HUES6 (cell line): ENCODE measurements around the gene DMD.

Source experiments
- H3K27ac ChIP-seq: 2 replicates; pipeline ENCODE4 v1.7.0; 2013; ENCODE audit warnings: low read depth, mild to moderate bottlenecking, low read length, inconsistent platforms
- H3K27me3 ChIP-seq: 2 replicates; pipeline ENCODE4 v1.6.1; 2013; ENCODE audit warnings: low read length; ENCODE audit not compliant: control insufficient read depth, insufficient read depth
- H3K36me3 ChIP-seq: 2 replicates; pipeline ENCODE4 v1.6.1; 2013; ENCODE audit warnings: low read length; ENCODE audit not compliant: control insufficient read depth, insufficient read depth
- H3K4me1 ChIP-seq: 2 replicates; pipeline ENCODE4 v1.6.1; 2013; ENCODE audit warnings: low read length; ENCODE audit not compliant: control insufficient read depth, insufficient read depth
- H3K4me3 ChIP-seq: 2 replicates; pipeline ENCODE4 v1.5.1; 2013; ENCODE audit warnings: low read depth, low read length
- H3K9ac ChIP-seq: one replicate; pipeline ENCODE4 v1.6.1; 2013; ENCODE audit warnings: mild to moderate bottlenecking, low read length
- H3K9me3 ChIP-seq: 2 replicates; pipeline ENCODE4 v1.6.1; 2013; ENCODE audit warnings: low read depth, low read length; ENCODE audit not compliant: control insufficient read depth, insufficient read depth

The DMD gene

DNA sequence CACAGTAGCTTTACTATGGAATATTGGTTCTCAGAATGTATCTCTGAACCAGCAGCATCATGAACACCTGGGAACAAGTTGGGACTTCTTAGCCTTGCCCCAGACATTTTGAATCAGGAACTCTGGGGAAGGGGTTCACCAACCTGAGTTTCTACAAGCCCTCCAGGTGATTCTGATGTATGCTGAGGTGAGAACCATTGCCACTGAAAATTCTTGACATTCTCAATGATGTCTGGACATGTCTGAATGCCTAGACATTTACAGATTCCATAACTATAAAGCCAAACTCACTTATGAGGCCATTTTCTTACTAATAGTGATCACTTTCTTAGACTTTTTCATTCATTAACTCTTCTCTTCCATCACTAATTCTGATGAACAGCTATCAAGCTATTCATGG is 1750.1 kb downstream of the DMD start:
- H3K27ac ChIP-seq, result no peak overlapping the region
- H3K36me3 ChIP-seq, result no peaks in the 10 kb centered on the region
- H3K9ac ChIP-seq, result no peak overlapping the region
- H3K4me3 ChIP-seq, result no peak overlapping the region
- no peaks in the 10 kb centered on the region; the same call in 1 of the 2 replicates for H3K27me3 ChIP-seq
- H3K9me3 ChIP-seq, result no peaks in the 10 kb centered on the region
- H3K4me1 ChIP-seq, result no peaks in the 10 kb centered on the region

DNA sequence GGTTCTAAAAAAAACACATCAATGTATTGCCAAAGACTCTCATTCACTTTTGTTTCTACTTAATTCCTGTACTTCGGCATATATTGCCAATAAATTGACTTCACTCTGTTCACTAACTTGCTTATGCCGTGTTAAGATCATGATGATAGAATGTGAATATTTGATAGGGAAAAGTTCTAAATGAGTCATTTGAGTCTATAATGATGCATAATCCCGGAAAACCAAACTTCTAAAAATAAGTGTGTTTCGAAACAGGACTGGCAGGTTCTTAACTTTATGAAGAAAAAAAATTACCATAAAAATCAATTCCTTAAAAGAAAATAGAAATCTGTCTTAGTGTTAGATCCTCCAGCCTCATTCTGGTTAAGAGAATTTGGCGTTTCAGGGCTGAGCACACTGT is 1752.0 kb downstream of the DMD start:
- Histone ChIP-seq H3K36me3 (no peaks in the 10 kb centered on the region), H3K9ac (no peak overlapping the region), H3K4me1 (no peaks in the 10 kb centered on the region), H3K9me3 (no peaks in the 10 kb centered on the region), H3K27ac (no peak overlapping the region), H3K27me3 (no peaks in the 10 kb centered on the region; the same call in 1 of the 2 replicates), H3K4me3 (no peak overlapping the region)

DNA sequence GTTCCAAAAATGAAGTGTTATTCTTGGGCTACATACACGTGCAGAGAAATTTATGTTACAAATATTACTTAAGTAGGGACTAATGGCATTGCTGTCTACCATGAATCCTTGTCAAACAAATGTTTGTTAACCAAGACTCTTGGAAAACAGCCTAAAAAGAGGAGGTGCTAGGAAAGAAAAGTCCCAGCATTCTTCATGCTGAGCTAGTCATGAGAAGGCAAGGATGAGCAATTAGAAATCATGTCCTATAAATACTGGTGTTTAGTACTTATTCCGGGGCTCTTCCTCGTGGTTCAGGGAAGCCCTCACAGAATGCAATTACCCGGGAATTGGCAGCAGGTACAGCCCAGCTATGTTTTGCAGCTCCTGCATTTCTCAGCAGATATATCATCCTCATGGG is 1761.4 kb downstream of the DMD start:
- no peaks in the 10 kb centered on the region for H3K9me3 ChIP-seq
- H3K4me3 ChIP-seq, result no peak overlapping the region
- no peaks in the 10 kb centered on the region for H3K36me3 ChIP-seq
- no peaks in the 10 kb centered on the region for H3K4me1 ChIP-seq
- H3K9ac ChIP-seq, result no peak overlapping the region
- H3K27ac ChIP-seq, result no peak overlapping the region
- peaks cover 5% of the 10 kb centered on the region; the same call in 1 of the 2 replicates for H3K27me3 ChIP-seq

DNA sequence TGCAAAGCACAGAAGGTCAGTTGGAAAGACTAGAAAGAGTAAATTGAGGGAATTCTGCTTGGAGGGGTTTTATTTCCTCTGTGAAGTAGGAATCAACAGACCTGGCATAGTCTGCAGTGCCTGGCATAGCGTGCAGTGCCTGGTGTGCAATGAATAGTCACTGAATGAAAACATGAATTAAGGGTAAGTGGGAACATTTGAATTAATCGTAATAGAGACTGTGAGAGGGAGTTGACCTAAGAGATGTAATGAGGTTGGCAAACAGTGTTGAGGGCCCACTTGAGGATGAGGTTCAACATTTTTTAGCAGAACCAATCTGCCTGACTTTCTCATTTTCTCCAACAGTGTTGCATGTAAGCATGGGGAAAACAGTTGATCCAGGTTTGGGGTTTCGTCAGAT is 1762.3 kb downstream of the DMD start:
- no peaks in the 10 kb centered on the region for H3K4me1 ChIP-seq
- no peak overlapping the region for H3K4me3 ChIP-seq
- no peak overlapping the region for H3K27ac ChIP-seq
- no peaks in the 10 kb centered on the region for H3K36me3 ChIP-seq
- no peak overlapping the region for H3K9ac ChIP-seq
- no peaks in the 10 kb centered on the region for H3K9me3 ChIP-seq
- peaks cover 5% of the 10 kb centered on the region; the same call in 1 of the 2 replicates for H3K27me3 ChIP-seq

DNA sequence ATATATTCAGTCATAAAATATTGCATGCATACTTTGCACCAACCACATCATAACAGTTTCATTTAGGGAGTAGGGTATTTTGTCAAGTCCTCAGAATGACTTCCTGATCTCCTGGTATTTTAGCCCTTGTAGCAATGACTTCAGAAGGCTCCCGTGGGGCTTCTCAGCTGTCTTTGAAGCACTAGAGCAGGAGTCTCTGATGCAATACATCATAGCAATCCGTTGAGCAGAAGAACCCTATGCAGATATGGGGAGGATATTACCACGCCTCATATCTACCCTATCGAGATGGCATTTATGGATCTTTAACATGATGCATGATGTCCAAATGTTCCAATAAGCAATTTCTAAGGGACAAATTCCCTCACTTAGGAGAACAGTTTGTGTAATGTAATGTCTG is 1765.8 kb downstream of the DMD start:
- no peak overlapping the region for H3K4me3 ChIP-seq
- H3K4me1 ChIP-seq, result 0 out of 2 replicates have a peak, but pooled peaks cover 4% of the 10 kb centered on the region
- H3K27ac ChIP-seq, result no peak overlapping the region
- no peaks in the 10 kb centered on the region for H3K9me3 ChIP-seq
- peaks cover 5% of the 10 kb centered on the region; the same call in 1 of the 2 replicates for H3K27me3 ChIP-seq
- no peak overlapping the region for H3K9ac ChIP-seq
- no peaks in the 10 kb centered on the region for H3K36me3 ChIP-seq

DNA sequence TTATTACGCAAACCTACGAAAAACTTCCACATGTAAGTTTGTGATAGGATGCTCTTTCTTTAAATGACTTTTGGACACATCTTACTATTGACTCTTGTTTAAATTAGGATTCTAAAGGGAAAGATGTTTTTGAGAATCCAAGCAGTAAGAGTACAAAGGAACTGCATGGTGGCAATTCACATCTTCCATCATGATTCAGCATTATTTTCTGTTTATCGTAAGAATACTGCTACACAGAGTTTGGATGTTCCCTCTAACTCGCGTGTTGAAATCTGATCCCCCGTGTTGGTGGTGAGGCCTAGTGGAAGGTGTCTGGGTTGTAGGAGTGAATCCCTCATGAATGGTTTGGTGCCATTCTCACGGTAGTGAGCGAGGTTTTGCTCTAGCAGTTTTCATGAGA is 1767.7 kb downstream of the DMD start:
- no peaks in the 10 kb centered on the region for H3K9me3 ChIP-seq
- no peaks in the 10 kb centered on the region for H3K36me3 ChIP-seq
- no peak overlapping the region for H3K27ac ChIP-seq
- H3K4me1 ChIP-seq, result 0 out of 2 replicates have a peak, but pooled peaks cover 4% of the 10 kb centered on the region
- H3K9ac ChIP-seq, result no peak overlapping the region
- no peak overlapping the region for H3K4me3 ChIP-seq
- H3K27me3 ChIP-seq, result peaks cover 5% of the 10 kb centered on the region; the same call in 1 of the 2 replicates

DNA sequence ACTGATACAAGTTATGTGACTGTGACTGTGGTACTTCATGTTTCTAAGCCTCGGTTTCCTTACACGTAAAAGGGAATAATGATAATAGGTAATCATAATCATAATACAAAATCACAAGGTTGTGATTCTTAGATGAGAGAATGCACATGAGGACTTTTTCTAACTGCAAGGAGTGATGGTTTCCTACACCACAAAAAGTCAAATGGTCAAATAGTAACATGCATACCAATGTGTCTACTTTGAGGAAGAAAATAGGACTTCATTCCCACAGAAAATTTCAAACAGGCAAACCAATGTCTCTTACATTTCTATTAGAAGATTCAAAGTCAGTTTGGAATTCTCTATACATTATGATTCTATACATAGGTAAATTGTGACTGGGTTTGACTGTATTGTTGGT is 1770.8 kb downstream of the DMD start:
- no peak overlapping the region for H3K27ac ChIP-seq

DNA sequence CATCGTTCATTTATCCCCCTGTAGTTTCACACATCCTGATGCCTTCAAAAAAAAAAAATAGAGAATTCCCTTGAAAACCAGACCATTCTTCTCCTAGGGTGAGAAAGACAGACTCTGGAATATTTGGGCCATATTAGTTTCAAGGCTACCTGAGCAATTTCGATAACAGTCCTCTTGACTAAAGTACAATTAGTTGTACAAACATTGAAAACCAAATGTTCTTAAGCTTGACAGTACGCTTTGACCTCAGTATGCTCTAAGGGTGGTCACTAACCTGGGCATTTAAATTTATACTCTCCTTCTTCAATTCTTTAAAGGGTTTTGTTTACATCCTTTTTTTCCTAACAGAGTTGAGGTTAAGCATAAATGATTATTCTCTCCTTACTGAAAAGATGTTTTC is 1774.9 kb downstream of the DMD start:
- Histone ChIP-seq H3K27me3 (no peaks in the 10 kb centered on the region; the same call in 1 of the 2 replicates), H3K9me3 (0 out of 2 replicates have a peak, but pooled peaks cover 4% of the 10 kb centered on the region), H3K4me3 (no peak overlapping the region), H3K36me3 (no peaks in the 10 kb centered on the region), H3K4me1 (peaks cover 18% of the 10 kb centered on the region), H3K9ac (no peak overlapping the region), H3K27ac (no peak overlapping the region)

More for the DNA sequence above, 1770.8 kb downstream of the DMD start:
- H3K9ac ChIP-seq, result no peak overlapping the region
- H3K4me3 ChIP-seq, result no peak overlapping the region
- peaks cover 14% of the 10 kb centered on the region for H3K4me1 ChIP-seq
- H3K9me3 ChIP-seq, result no peaks in the 10 kb centered on the region
- H3K36me3 ChIP-seq, result no peaks in the 10 kb centered on the region
- peaks cover under 1% of the 10 kb centered on the region; the same call in 1 of the 2 replicates for H3K27me3 ChIP-seq

DNA sequence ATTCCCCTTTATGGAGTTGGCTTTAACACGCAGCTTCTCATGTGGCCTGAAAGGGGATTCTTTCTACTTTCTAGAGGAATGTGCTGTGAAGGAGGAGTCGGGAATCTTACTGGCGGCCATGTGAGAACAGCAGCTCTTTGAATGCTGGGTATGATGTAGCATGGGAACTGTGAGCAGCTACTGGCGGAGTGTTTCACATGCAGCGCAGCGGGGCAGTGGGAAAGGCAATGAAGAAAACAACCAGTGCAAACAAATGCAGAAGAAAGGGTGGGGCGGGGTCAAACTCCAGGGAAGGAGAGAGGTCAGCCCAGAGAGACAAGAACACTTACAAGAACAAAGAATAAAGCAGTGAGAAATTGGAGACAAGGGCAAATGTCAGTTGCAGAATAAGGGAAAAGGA is 1775.8 kb downstream of the DMD start:
- H3K9me3 ChIP-seq, result 0 out of 2 replicates have a peak, but pooled peaks cover 4% of the 10 kb centered on the region
- no peaks in the 10 kb centered on the region; the same call in 1 of the 2 replicates for H3K27me3 ChIP-seq
- H3K27ac ChIP-seq, result no peak overlapping the region
- no peak overlapping the region for H3K9ac ChIP-seq
- H3K4me1 ChIP-seq, result peaks cover 18% of the 10 kb centered on the region
- H3K4me3 ChIP-seq, result no peak overlapping the region
- H3K36me3 ChIP-seq, result no peaks in the 10 kb centered on the region

DNA sequence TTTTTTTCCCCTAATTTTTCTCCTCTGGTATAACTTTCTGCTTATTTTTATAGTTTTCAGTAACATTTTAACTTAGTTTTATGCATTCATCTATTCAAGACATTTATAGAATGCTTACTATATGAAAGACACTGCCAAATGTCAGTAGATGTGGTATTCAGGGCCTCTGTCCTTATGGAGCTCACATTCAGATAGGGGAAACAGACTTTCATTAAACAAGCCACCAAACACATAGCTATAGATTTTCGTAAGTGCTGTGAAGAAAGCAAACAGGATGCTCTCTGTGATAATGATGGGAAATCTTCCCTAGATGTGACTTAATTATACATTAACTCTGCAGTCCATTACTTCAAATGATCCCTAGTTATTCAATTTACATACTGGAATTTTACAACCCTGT is 1777.5 kb downstream of the DMD start:
- Histone ChIP-seq H3K9ac (no peak overlapping the region), H3K4me3 (no peak overlapping the region), H3K27ac (no peak overlapping the region), H3K4me1 (peaks cover 18% of the 10 kb centered on the region), H3K27me3 (no peaks in the 10 kb centered on the region; the same call in 1 of the 2 replicates), H3K36me3 (no peaks in the 10 kb centered on the region), H3K9me3 (0 out of 2 replicates have a peak, but pooled peaks cover 4% of the 10 kb centered on the region)

DNA sequence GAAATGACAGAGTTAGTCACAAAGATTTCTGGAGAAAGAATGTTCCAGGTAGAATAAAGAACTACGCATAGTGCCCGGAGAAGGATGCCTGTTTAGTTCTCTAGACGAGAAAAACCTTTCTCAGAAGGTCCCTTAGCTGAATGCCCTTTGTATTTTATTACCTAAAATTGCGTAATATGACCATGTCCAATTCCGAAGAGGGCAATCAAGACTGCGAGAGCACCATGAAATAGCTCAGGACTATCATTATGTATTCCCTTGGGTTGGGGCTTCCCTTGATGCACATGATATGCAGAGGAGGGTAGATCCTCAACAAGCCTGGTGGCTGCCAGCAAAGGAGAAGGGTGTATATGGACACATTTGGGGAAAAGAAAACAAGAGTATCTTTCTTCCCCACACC is 1781.4 kb downstream of the DMD start:
- no peaks in the 10 kb centered on the region for H3K36me3 ChIP-seq
- no peak overlapping the region for H3K27ac ChIP-seq
- H3K9me3 ChIP-seq, result 0 out of 2 replicates have a peak, but pooled peaks cover 4% of the 10 kb centered on the region
- no peak overlapping the region for H3K4me3 ChIP-seq
- peaks cover 2% of the 10 kb centered on the region; the same call in 1 of the 2 replicates for H3K27me3 ChIP-seq
- no peak overlapping the region for H3K9ac ChIP-seq
- peaks cover 3% of the 10 kb centered on the region for H3K4me1 ChIP-seq
